Cerebellar nuclear complex (tissue), 1 donor: ENCODE measurements around the gene HIGD1B.
A peak's percentile ranks its signal among the peaks of the same experiment; 100 is the strongest.

ENCODE experiments used
- DNase-seq, 2 experiments: peaks; one replicate each; lab custom pipeline; 2025; lab: John Stamatoyannopoulos, UW

HIGD1B gene

DNA sequence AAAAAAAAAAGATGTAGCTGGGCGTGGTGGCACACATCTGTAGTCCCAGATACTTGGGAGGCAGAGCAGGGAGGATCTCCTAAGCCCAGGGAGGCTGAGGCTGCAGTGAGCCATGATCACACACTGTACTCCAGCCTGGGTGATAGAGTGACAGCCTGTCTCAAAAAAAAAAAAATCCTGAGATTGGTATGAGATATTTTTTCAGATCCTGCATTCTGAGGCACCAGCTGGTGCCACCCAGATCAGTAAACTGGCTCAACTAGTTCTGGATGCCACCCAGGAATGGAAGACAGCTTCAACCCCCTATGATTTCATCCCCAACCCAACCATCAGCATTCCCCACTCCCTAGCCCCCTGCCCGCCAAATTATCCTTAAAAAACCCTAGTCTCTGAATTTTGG, 10.5 kb upstream of the HIGD1B start:
- DNase-seq: no peak

DNA sequence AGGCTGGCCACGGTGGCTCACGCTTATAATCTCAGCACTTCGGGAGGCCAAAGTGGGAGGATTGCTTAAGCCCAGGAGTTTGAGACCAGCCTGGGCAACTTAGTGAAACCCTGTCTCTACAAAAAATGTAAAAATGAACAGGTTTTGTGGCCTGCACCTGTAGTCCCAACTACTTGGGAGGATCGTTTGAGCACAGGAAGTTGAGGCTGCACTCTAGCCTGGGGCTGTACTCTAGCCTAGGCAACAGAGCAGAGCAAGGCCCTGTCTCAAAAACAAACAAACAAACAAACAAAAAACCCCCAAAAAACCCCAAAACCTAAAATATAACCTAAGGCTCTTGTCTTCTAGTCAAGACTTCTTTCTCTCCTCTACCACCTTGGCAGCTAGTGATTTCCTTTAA, 7.4 kb upstream of the HIGD1B start:
- DNase-seq: no peak

DNA sequence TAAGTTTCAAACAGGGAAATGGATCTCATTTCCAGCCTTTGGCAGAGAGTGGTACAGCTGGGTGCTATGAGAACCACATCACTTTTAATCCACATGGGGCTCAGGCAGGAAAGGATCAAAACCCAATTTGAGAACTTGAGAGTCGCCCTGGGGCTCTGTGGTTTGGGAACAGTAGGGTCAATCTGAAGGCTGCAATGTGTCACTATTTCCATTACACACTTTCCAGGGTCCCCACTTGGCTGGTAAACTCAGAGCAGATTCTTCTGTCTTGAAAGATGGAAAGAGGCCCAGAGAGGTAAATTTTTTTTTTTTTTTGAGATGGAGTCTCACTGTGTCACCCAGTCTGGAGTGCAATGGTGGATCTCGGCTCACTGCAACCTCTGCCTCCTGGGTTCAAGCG, 6.7 kb upstream of the HIGD1B start:
- DNase-seq: no peak

DNA sequence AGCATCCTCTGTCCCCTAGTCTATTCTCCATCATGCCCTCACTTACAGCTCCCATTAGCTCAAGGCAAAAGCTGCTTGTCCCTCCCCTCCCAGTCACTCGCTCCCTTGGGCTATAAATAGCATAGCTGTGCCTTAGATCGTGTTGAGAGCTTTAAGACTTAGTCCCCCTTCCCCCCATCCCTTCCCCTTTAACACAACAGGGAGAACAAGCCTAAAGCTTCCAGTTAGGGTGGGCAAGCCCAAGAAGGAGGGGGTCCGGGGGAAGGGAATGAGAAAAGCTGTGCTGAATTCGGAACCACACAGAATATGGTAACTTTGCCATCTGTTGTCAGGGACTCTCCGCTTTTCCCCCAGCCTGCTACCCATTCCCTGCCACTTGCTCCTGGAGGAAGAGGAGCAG, 4.9 kb upstream of the HIGD1B start:
- no peak for DNase-seq

DNA sequence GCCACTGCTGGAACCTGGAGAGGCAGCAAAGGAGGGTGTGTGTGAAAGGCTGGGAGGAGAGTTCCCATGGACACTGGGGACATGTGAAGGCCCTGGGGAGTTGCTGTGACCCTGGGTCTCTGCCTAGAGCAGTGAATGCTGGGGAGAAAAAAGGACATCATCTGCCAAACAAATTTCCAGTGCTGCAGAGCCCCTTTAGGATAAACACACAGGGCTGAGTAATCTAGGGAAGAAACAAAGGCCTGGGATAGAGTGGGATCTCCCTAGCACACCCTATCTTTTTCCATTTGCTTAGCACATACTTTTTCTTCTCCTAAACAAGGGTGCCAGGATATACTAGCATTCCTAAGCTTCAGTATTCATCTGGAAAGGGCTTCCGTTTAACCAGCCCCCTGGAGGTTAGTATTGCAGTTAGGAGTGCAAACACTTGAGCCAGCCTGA, 3.3 kb upstream of the HIGD1B start:
- no peak for DNase-seq

DNA sequence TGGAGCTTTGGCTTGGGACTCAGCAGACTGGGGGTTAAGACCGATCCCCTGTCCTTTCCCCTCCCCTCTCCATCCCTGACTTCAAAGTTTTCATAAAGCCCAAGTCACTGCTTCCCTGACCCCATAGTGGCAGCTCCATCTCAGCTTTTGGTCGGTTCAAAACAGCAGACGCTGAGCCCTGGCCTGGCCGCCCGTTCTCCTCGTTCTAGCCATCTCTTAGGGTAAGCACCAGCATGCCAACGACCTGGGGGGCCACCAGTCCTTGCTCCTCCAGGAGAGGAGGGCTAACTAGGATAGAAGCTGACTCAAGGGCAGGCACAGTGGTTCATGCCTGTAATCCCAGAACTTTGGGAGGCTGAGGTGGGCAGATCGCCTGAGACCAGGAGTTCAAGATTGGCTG, 1.5 kb upstream of the HIGD1B start:
- no peak for DNase-seq

DNA sequence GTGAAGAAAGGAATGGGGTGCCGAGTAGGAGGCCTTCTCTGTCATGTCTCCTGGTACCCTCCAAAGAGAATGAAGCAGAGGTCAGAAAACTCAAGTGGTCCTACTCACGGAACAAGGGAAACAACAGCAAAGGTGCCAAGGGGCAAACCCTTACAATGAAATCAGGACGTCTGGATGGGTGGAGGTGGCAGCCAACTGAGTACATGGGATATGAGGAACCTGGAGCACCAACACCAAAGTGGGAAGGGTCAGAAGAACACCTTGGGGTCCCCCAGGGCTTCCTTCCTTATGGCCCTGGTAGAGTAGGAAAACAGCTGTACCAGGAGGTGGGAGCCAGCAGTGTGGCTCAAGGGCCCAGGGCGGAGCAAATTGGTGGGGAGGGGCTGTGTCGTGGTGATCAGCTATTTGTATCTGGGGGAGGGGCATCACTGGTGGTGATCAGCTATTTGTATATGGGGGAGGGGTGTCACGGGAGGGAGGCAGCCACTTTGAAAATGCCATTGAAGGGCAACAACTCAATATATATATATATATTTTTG, 643 bp downstream of the HIGD1B start:
- DNase-seq: no peak

DNA sequence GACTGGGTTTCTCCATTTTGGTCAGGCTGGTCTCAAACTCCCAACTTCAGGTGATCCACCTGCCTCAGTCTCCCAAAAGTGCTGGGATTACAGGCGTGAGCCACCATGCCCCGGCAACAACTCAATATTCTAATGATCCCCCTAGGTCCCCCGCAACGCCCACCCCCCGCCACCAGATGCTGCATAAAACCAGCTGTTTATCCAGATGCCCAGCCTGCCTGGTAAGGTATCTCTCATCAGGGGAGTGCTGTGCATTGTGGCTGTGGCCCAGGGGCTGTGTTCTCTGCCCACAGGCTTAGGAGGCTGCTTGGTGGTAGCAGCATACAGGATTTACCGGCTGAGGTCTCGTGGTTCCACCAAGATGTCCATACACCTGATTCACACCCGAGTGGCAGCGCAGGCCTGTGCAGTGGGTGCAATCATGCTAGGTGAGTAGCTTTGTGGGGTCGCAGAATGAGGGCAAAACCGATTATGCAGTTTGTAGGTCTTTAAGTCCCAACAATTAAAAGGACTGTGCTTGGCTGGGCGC, 1.3 kb downstream of the HIGD1B start:
- no peak for DNase-seq

DNA sequence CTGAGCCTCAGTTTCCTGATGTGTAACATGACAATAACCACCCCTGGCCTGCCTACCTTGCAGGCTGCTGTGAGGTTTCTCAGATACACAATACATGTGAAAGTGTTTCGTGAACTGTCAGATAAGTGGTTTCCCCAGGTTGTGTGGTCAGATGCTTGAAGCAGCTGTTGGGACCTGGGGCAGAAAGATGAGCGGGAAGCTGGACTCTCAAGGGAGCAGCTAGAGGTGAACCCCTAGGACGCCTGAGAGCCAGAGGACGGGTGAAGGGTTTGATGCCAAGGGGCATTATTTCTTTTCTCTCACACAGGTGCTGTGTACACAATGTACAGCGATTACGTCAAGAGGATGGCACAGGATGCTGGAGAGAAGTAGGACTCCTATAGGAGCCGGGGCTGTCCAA, 2.3 kb downstream of the HIGD1B start:
- DNase-seq: no peak

DNA sequence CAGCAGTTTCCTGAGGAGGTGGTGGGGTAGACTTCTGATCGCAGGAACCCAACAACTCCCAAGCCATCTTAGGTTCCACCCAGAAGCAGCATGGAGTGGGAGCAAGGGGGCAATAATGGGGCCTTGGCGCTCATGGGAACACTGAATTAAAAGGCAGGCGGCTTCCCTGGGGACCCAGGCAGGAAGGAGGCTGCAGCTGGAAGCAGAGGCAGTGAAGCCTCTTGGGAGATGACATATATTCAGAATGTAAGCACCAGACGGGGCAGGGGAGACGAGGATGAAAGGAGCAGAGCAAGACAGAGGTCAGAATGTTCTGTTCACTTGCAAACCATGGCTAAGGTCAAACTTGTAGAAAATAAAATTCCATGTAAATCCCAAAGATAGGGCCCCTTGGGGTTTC, 2.9 kb downstream of the HIGD1B start:
- DNase-seq: no peak

DNA sequence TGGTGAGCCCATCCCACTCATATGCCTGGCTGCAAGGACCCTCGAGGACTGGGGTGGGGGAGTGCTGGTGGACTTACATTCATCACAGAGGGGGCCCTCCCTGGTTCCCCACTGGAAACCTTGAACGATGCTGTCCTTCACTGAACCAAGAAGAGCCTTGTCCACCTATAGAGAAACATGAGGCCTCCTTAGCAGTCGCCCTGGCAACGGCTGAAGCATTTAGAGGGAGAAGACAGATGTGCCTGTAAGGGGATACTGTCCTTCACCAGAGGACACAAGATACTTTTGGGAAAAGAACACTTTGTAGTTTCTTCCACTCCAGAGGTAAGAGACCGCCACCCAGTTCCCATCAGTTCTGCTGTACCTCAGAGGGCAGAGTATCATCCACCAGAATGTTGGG, 6.5 kb downstream of the HIGD1B start:
- DNase-seq: no peak

DNA sequence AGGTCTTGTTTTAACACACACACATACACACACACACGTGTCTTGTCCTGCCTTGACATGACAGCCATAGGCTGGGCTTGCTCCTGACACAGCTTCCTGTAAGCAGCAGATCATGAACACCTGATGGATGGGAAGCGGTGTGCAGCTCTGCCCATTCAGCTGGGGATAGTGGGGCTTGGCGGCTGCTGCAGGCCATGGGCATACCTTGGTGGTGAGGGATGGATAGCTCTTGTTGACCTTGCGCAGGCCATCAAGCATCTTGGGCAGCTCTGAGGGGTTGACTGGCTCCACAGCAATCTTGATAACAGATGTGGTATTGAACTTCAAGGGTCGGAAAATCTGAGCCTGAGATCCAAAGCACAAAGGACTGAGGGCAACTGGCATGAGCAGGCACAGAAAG, 12.0 kb downstream of the HIGD1B start:
- DNase-seq: no peak

DNA sequence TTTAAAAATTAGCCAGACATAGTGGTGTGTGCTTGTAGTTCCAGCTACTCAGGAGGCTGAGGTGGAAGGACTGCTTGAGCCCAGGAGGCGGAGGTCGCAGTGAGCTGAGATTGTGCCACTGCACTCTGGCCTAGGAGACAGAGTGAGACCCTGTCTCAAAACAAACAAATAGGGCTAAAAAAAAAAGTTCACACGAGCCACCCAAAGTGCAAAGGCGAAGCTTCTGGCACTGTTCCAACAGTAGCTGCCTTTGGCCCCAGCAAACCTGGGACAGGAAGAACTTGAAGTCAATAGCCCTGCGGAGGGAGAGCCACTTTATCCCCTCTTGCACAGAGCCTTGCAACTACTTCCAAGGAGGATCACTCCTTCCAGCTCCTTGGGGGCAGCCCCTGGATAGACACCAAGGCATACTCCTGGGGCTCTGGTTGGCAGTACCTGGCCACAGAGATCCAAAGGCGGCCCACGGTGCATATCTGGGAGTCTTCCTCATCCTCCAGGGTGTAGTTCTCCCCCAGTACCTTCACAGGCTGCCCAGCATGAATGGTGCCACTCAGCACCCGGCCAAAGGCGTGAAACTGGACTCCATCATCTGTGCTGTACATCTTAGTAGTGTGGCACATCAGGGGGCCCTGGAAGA, 14.7 kb downstream of the HIGD1B start:
- no peak for DNase-seq

DNA sequence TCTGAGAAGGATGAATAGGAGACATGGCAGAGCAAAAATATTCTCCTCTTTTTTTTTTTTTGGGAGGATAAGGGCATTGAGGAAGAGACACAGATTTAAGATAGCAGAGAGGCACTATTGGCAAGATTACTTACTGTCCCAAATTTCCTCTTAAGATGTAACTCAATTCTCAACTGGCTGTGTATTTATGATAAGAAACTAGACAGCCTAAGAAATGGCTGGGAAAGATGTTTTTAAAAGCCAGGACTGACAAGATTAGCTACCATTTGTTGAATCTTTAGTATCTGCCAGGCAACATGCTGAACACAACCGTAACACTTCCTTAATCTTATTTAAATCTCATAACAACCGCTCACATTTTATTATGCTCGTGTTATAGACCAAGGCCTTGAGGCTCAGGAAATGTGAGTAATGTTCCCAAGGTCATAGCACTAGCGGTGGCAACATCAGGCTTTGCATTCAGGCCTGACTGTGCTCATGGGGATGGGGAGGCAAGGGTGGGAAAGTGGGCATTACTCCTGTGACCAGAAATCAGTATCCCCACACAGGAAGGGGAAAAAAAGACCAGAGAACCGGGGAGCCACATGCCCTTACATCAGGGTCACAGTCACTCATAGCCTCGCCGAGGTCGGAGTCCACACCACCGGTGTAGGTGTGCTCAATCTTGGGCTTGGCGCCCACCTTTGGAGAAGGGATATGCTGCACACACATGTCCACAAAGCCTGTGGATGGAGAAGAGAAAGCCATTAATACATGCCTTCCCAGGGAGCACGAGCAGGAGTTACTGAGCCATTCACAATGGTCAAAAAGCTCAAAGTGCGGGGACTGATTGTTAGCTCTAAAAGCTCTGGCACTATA, 15.6 kb downstream of the HIGD1B start:
- no peak for DNase-seq

DNA sequence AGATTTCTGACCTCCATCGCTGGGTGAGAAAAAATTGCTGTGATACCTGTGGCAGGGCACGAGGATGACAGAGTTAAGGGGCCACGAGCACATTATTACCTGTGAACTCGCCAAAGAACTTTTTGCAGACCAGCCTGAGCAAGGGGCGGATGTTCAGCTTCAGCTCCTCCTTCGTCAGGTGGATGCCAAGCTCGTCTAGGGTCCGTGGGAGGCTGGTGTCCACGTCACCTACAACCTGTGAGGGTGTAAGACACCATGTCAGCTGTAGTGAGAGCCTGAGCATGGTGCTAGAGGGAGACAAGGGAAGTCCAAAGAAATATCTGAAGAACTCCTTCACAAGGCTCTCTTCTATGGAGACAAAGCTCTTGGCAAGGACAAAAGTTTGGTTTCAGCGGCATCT, 17.1 kb downstream of the HIGD1B start:
- no peak for DNase-seq

DNA sequence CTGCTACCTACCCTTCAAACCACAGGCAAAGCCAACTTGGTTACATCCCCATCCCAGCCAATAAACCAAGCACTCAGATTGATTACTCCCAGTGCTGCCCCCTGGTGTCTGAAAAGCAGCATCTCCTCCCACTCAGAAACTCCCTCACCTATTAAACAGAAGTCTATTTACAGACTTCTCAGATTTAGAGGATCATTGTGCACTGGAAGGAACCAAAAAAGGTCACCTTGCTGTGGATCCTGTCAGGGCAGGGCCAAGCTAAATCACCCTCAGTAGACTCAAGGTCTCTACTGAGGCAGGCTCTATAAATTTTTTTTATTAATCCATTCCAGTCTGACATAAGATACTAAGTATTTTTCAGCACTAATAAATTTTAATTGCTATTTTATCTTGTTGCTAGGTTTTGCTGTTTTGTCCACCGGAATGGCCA, 17.6 kb downstream of the HIGD1B start:
- DNase-seq: peak in 1 of 2 experiments; percentile 14

DNA sequence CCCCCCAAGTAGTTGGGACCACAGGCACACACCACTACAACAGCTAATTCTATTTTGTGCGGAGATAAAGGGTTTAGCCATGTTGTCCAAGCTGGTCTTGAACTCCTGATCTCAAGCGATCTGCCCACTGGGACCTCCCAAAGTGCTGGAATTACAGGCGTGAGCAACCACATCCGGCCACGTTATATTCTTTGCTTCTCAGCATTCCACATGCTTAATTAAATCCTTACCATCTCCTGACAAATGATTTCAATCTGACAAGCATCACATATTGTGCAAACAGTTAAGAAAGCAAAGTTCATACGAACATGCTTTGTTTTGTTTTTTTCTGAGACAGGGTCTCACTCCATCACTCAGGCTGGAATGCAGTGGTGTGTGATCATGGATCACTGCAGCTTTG, 18.2 kb downstream of the HIGD1B start:
- DNase-seq: no peak

DNA sequence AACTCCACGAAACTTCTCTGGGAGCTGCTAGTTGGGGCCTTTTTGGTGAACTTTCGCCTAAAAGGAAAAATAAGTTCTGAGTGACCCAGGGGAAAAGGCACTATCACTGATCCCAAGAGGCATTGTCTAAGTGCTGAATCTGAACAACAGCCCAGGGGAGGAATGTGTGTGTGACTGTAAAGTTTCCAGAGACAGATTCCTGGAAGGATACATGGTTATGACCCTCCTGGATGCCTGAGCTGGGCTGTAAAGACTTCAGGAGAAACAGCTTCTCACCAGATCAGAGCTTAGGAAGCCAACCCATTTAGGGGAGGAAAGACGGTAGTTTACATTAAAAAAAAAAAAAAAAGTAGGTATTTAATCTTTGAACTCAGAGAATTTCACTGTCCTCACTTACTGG, 20.2 kb downstream of the HIGD1B start:
- no peak for DNase-seq

DNA sequence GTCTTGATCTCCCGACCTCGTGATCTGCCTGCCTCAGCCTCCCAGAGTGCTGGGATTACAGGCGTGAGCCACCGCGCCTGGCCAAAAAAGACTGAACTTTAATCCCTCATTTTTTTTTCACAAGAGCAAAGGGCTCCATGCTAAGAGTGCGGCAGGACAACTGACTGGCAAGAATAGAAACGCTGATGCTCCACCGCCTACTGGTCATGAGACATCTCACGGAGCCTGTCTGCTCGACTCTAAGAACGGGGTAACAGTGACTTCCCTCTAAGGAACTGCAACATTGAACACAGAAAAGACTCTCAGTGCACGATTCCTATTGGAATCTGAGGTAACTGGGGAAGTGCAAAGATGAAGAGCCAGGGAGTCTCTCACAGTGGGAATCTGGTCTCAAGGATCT, 23.9 kb downstream of the HIGD1B start:
- DNase-seq: no peak

DNA sequence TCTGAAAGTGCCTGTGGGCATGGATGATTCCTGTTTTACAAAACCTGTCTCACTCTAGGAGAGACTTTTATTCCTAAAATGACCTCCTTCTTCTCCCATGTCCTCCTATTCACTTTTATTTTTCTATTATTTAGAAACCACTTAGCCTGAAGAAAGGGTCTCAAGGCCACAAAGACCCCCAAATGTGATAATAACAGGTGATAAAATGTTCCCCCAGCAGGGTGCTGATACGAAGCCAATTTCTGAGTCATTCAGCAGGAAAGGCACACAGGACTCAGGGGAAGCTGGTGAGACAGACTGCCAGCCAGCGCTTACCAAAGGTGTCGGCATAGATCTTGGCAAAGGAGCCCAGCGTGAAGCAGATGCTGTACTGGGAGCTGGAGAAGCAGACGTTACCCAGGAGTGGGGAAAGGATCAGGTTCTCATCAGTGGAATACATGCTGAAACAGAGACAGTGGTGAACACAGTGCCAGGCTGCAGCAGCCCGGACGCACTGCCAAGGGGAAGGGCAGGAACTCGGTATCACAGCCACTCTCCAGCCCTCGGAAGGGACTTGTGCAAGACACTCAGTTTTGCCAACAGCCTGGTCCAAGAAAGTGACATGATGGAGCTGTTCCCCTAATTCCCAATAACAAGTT, 24.6 kb downstream of the HIGD1B start:
- DNase-seq: peak in 1 of 2 experiments; percentile 14

DNA sequence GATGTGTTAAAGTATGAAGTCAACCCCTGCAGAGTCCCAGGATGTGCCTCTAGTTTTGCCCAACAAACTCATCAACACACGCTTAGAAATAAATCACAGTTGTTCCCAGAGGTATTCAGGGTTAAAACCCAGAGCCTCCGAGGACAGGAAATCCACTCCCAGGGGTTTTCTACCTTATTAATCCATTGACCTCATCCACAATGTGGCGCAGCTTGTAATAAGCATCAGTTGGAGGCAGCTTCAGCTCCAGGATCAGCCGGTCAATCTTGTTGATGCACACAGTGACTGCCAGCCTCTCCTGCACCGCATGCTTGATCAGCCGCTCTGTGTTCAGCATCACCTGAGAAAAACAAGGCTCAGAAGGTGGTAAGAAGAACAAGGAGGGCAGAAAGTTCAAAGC, 28.1 kb downstream of the HIGD1B start:
- no peak for DNase-seq

DNA sequence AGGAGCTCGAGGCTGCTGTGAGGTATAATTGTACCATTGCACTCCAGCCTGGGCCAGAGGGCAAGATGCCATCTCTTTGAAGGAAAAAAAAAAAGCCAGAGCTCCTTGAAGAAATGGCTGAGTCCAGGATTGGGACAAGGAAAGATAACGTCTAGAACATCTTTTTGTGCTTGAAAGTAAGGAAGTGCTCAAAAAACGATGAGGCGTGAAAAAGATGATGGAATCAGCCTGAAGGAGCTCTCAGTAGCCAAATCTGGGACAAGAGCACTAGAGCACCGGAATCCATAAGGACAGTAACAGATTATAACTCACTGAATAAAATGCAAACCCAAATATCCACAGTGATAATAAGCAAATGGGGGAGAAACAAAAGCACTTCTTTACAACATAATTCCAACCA, 29.4 kb downstream of the HIGD1B start:
- DNase-seq: no peak
